Smooth muscle cell (in vitro differentiated cells): Measurements from ENCODE around the gene DOCK1. TPM values are rescaled to one million over a fixed set of nuclear protein-coding genes. Genes with fewer than 3 reads are reported as not detected.

Experiments
- DNase-seq: peaks from one replicate; lab custom pipeline; 2025; ENCODE audit not compliant: unreplicated experiment; lab: John Stamatoyannopoulos, UW
- H2AFZ ChIP-seq: fragments of 200-600 bp; sonication (generic); 2 replicates; pipeline ENCODE4 v1.6.0; 2016; ENCODE audit warnings: antibody characterized with exemption, low read depth, mild to moderate bottlenecking
- H3F3A ChIP-seq: fragments of 200-600 bp; sonication (generic); 2 replicates; pipeline ENCODE4 v1.6.0; 2017; ENCODE audit warnings: antibody characterized with exemption, low read depth
- H3K27ac ChIP-seq: fragments of 200-600 bp; sonication (generic); 2 replicates; pipeline ENCODE4 v1.5.1; 2016; ENCODE audit warnings: low read depth, mild to moderate bottlenecking
- H3K27me3 ChIP-seq: fragments of 200-600 bp; sonication (generic); 2 replicates; pipeline ENCODE4 v1.6.1; 2016; ENCODE audit warnings: low read depth, mild to moderate bottlenecking
- H3K36me3 ChIP-seq: fragments of 200-600 bp; sonication (generic); 2 replicates; pipeline ENCODE4 v1.5.1; 2016; ENCODE audit warnings: low read depth
- H3K4me1 ChIP-seq: fragments of 200-600 bp; sonication (generic); 2 replicates; pipeline ENCODE4 v1.5.1; 2016; ENCODE audit warnings: low read depth
- H3K4me2 ChIP-seq: fragments of 200-600 bp; sonication (generic); 2 replicates; pipeline ENCODE4 v1.6.0; 2016; ENCODE audit warnings: mild to moderate bottlenecking
- H3K4me3 ChIP-seq: fragments of 200-600 bp; sonication (generic); 2 replicates; pipeline ENCODE4 v1.5.1; 2016; ENCODE audit warnings: mild to moderate bottlenecking
- H3K79me2 ChIP-seq: fragments of 200-600 bp; sonication (generic); 2 replicates; pipeline ENCODE4 v1.6.0; 2016; ENCODE audit warnings: low read depth, mild to moderate bottlenecking
- H3K9ac ChIP-seq: fragments of 200-600 bp; sonication (generic); 2 replicates; pipeline ENCODE4 v1.6.0; 2016; ENCODE audit warnings: low read depth
- H3K9me3 ChIP-seq: fragments of 200-600 bp; sonication (generic); replicated peaks from 2 replicates; pipeline ENCODE4 v1.5.1; 2016; ENCODE audit warnings: low read depth
- H4K20me1 ChIP-seq: fragments of 200-600 bp; sonication (generic); 2 replicates; pipeline ENCODE4 v1.6.0; 2016; ENCODE audit warnings: low read depth
- CTCF ChIP-seq: fragments of 200-600 bp; sonication (generic); IDR thresholded peaks from 2 replicates; pipeline ENCODE4 v1.5.1; 2017; ENCODE audit warnings: borderline replicate concordance, mild to moderate bottlenecking, antibody characterized with exemption; ENCODE audit not compliant: insufficient read depth, poor library complexity, severe bottlenecking
- WGBS: methylation state at CpG from one replicate; pipeline ENCODE4 v1.1.7; 2016; ENCODE audit warnings: low lambda C conversion rate; 5-methylcytosine and 5-hydroxymethylcytosine counted together
- polyA plus RNA-seq: library from polyadenylated mRNA; unstranded; fragments of >200 nt; fragmentation: Nextera tagmentation; extraction: Ambion mirVana; gene quantifications from 2 replicates; pipeline ENCODE4 v1.2.1, GENCODE V29; 2016
- total RNA-seq: library from RNA; depleted of rRNA; stranded (reverse); fragments of >200 nt; gene quantifications from 2 replicates; pipeline ENCODE4 v1.2.3, GENCODE V29; 2014

The DOCK1 gene
- total and polyA plus RNA-seq, 2 experiments from 2014 or later = 18.4 to 37.1 TPM

GRCh38 chr10:127320176-127320575 is 414.9 kb downstream of the DOCK1 start:
- Histone ChIP-seq H3K27me3 (no peaks in the 10 kb centered on the region), H3K9ac (no peak overlapping the region), H3K4me1 (no peaks in the 10 kb centered on the region), H3K27ac (no peak overlapping the region), H3K4me2 (no peak overlapping the region), H3K9me3 (no peaks in the 10 kb centered on the region), H3F3A (no peaks in the 10 kb centered on the region), H2AFZ (no peak overlapping the region), H4K20me1 (peaks cover 30% of the 10 kb centered on the region), H3K4me3 (no peak overlapping the region), H3K36me3 (no peaks in the 10 kb centered on the region), H3K79me2 (no peaks in the 10 kb centered on the region)
- TF ChIP-seq CTCF = no peak
- WGBS = 97% methylated on average over 9 of the region's 9 CpGs
- no peak for DNase-seq

GRCh38 chr10:127322286-127322685 is 417.1 kb downstream of the DOCK1 start:
- no peak for DNase-seq
- WGBS = 88% methylated on average over 1 of the region's 1 CpG
- Histone ChIP-seq H3K27ac (no peak overlapping the region), H3K4me3 (no peak overlapping the region), H3K9me3 (no peaks in the 10 kb centered on the region), H3K4me2 (no peak overlapping the region), H3K27me3 (no peaks in the 10 kb centered on the region), H3K79me2 (no peaks in the 10 kb centered on the region), H4K20me1 (peaks cover 25% of the 10 kb centered on the region), H3K9ac (no peak overlapping the region), H3K4me1 (no peaks in the 10 kb centered on the region), H3F3A (no peaks in the 10 kb centered on the region), H2AFZ (no peak overlapping the region), H3K36me3 (no peaks in the 10 kb centered on the region)
- no peak for TF ChIP-seq CTCF

- H3K27ac ChIP-seq = no peak overlapping the region
- no peaks in the 10 kb centered on the region for H3K27me3 ChIP-seq
- no peaks in the 10 kb centered on the region for H3K79me2 ChIP-seq
- no peak for TF ChIP-seq CTCF
- no peaks in the 10 kb centered on the region for H3K36me3 ChIP-seq
- H3K4me1 ChIP-seq = no peaks in the 10 kb centered on the region
- H2AFZ ChIP-seq = no peak overlapping the region
- H4K20me1 ChIP-seq = peaks cover 8% of the 10 kb centered on the region
- no peak overlapping the region for H3K4me3 ChIP-seq
- WGBS = 86% methylated on average over 5 of the region's 5 CpGs
- no peaks in the 10 kb centered on the region for H3F3A ChIP-seq
- H3K9me3 ChIP-seq = no peaks in the 10 kb centered on the region
- no peak for DNase-seq
- no peak overlapping the region for H3K9ac ChIP-seq
- no peak overlapping the region for H3K4me2 ChIP-seq
Observed at GRCh38 chr10:127325506-127325905, 420.3 kb downstream of the DOCK1 start.

GRCh38 chr10:127326883-127327282 is 421.7 kb downstream of the DOCK1 start:
- WGBS = 93% methylated on average over 3 of the region's 3 CpGs
- no peak for DNase-seq
- H3K27ac ChIP-seq = no peak overlapping the region

More at GRCh38 chr10:127326883-127327282, 421.7 kb downstream of the DOCK1 start:
- H4K20me1 ChIP-seq = peaks cover 9% of the 10 kb centered on the region
- no peak for TF ChIP-seq CTCF
- no peak overlapping the region for H3K9ac ChIP-seq
- H3K27me3 ChIP-seq = no peaks in the 10 kb centered on the region
- no peak overlapping the region for H2AFZ ChIP-seq
- H3K4me2 ChIP-seq = no peak overlapping the region
- no peaks in the 10 kb centered on the region for H3K4me1 ChIP-seq
- H3K79me2 ChIP-seq = no peaks in the 10 kb centered on the region
- no peaks in the 10 kb centered on the region for H3K36me3 ChIP-seq
- no peaks in the 10 kb centered on the region for H3K9me3 ChIP-seq
- H3K4me3 ChIP-seq = no peak overlapping the region
- no peaks in the 10 kb centered on the region for H3F3A ChIP-seq
